IMR-90 (cell line): ENCODE measurements around the gene YES1. TPM values are rescaled to one million over a fixed set of nuclear protein-coding genes. Genes with fewer than 3 reads are reported as not detected.

Experiments used
- ATAC-seq: fragments of 200-7000 bp; cut with Tn5 transposase; 2 replicates; pipeline ENCODE4 v1.9.1; 2020; ENCODE audit warnings: low read depth, mild to moderate bottlenecking, moderate library complexity
- BruUV-seq: library from RNA; stranded (reverse); fragments of 400-500 nt; replicated peaks from 2 replicates; lab custom pipeline; 2021; lab: Mats Ljungman, UMichigan
- CTCF ChIA-PET: fragments of 300-600 bp; formaldehyde crosslinking; extraction: SDS; loops from one replicate; lab custom pipeline; 2021; ENCODE audit warnings: antibody characterized with exemption; lab: Yijun Ruan, JAX
- POLR2A ChIA-PET: fragments of 300-600 bp; sonication (Branson Sonifier 250); formaldehyde crosslinking; loops from one replicate; lab custom pipeline; 2022; ENCODE audit warnings: antibody characterized with exemption; ENCODE audit not compliant: unreplicated experiment; lab: Charles Lee
- DNase-seq: peaks from one replicate; pipeline ENCODE4 v3.0.0; 2013
- H2AFZ ChIP-seq: replicated peaks from 2 replicates; pipeline ENCODE3; 2013; ENCODE audit warnings: low read length, mild to moderate bottlenecking; ENCODE audit not compliant: poor library complexity
- H2AK5ac ChIP-seq: 2 replicates; pipeline ENCODE4 v1.6.1; 2013; ENCODE audit warnings: low read depth, low read length, inconsistent platforms
- H2AK9ac ChIP-seq: replicated peaks from 2 replicates; pipeline ENCODE3; 2013; ENCODE audit warnings: mild to moderate bottlenecking, low read depth, low read length, moderate library complexity; ENCODE audit not compliant: poor library complexity
- H2BK120ac ChIP-seq: 2 replicates; pipeline ENCODE4 v1.6.1; 2013; ENCODE audit warnings: low read depth, low read length, inconsistent platforms
- H2BK15ac ChIP-seq: 3 replicates; pipeline ENCODE4 v1.6.1; 2013; ENCODE audit warnings: low read depth, low read length, inconsistent platforms
- H2BK20ac ChIP-seq: 2 replicates; pipeline ENCODE4 v1.6.1; 2013; ENCODE audit warnings: low read depth, mild to moderate bottlenecking, inconsistent platforms, low read length, moderate library complexity
- H2BK5ac ChIP-seq: 2 replicates; pipeline ENCODE4 v1.6.1; 2013; ENCODE audit warnings: mild to moderate bottlenecking, low read depth, low read length, inconsistent platforms; ENCODE audit not compliant: poor library complexity, severe bottlenecking
- H3K14ac ChIP-seq: replicated peaks from 2 replicates; pipeline ENCODE4 v1.6.1; 2013; ENCODE audit warnings: low read depth, low read length, inconsistent platforms
- H3K18ac ChIP-seq: 2 replicates; pipeline ENCODE4 v1.6.1; 2013; ENCODE audit warnings: low read depth, low read length, control low read depth
- H3K23ac ChIP-seq: 2 replicates; pipeline ENCODE4 v1.6.1; 2013; ENCODE audit warnings: low read depth, low read length, inconsistent platforms
- H3K27ac ChIP-seq: 2 replicates; pipeline ENCODE4 v1.5.1; 2013; ENCODE audit warnings: mild to moderate bottlenecking, control low read depth, low read length; ENCODE audit not compliant: insufficient read depth
- H3K27me3 ChIP-seq: 2 replicates; pipeline ENCODE4 v1.6.1; 2013; ENCODE audit warnings: low read length; ENCODE audit not compliant: control insufficient read depth, insufficient read depth
- H3K36me3 ChIP-seq: 2 replicates; pipeline ENCODE4 v1.6.1; 2013; ENCODE audit warnings: low read length, mixed read lengths; ENCODE audit not compliant: control insufficient read depth, insufficient read depth
- H3K4ac ChIP-seq: 2 replicates; pipeline ENCODE4 v1.6.1; 2013; ENCODE audit warnings: low read depth, low read length, inconsistent platforms
- H3K4me1 ChIP-seq: 2 replicates; pipeline ENCODE4 v1.6.1; 2013; ENCODE audit warnings: low read length, mixed read lengths; ENCODE audit not compliant: control insufficient read depth, insufficient read depth
- H3K4me2 ChIP-seq: 2 replicates; pipeline ENCODE4 v1.6.1; 2013; ENCODE audit warnings: low read depth, mild to moderate bottlenecking, control low read depth, low read length, moderate library complexity
- H3K4me3 ChIP-seq: 2 replicates; pipeline ENCODE4 v1.5.1; 2013; ENCODE audit warnings: low read depth, mild to moderate bottlenecking, control low read depth, low read length, moderate library complexity; ENCODE audit not compliant: insufficient read depth
- H3K56ac ChIP-seq: 2 replicates; pipeline ENCODE4 v1.6.1; 2013; ENCODE audit warnings: low read length, inconsistent platforms; ENCODE audit not compliant: insufficient read depth; ENCODE audit errors: extremely low read depth
- H3K79me1 ChIP-seq, 2 experiments: 2 replicates each; pipeline ENCODE4 v1.6.1; 2013; ENCODE audit warnings: low read length in 2 of 2, inconsistent platforms in 1 of 2, low read depth in 1 of 2
- H3K9ac ChIP-seq: 2 replicates; pipeline ENCODE4 v1.6.1; 2013; ENCODE audit warnings: low read depth, low read length, control low read depth
- H3K9me1 ChIP-seq: 2 replicates; pipeline ENCODE4 v1.6.1; 2013; ENCODE audit warnings: low read length, inconsistent platforms; ENCODE audit not compliant: insufficient read depth
- H3K9me3 ChIP-seq: 2 replicates; pipeline ENCODE4 v1.6.1; 2013; ENCODE audit warnings: low read length; ENCODE audit not compliant: control insufficient read depth, insufficient read depth
- H4K20me1 ChIP-seq: 2 replicates; pipeline ENCODE4 v1.6.1; 2013; ENCODE audit warnings: low read length, inconsistent platforms; ENCODE audit not compliant: insufficient read depth
- H4K5ac ChIP-seq: 2 replicates; pipeline ENCODE4 v1.6.1; 2013; ENCODE audit warnings: mild to moderate bottlenecking, low read depth, low read length, control low read depth
- H4K8ac ChIP-seq, 2 experiments: 2 replicates each; pipeline ENCODE4 v1.6.1; 2013; ENCODE audit warnings: low read depth in 2 of 2, low read length in 2 of 2, control low read depth in 1 of 2, inconsistent platforms in 1 of 2
- H4K91ac ChIP-seq: 2 replicates; pipeline ENCODE4 v1.6.1; 2013; ENCODE audit warnings: low read depth, low read length, inconsistent platforms; ENCODE audit not compliant: insufficient read depth
- BHLHE40 ChIP-seq: fragments of 150-350 bp; IDR thresholded peaks from 2 replicates; pipeline ENCODE4 v1.6.1; 2016; ENCODE audit warnings: mild to moderate bottlenecking, low read depth, low read length
- CEBPB ChIP-seq: IDR thresholded peaks from 2 replicates; pipeline ENCODE4 v1.6.1; 2012; ENCODE audit warnings: low read depth, low read length, improper control_type of control experiment
- CHD1 ChIP-seq: IDR thresholded peaks from 2 replicates; pipeline ENCODE4 v1.6.1; 2012; ENCODE audit warnings: low read depth, low read length, improper control_type of control experiment
- FOS ChIP-seq: fragments of 150-350 bp; IDR thresholded peaks from 2 replicates; pipeline ENCODE4 v1.6.1; 2016; ENCODE audit warnings: low read depth, low read length
- MAZ ChIP-seq: IDR thresholded peaks from 2 replicates; pipeline ENCODE4 v1.6.1; 2012; ENCODE audit warnings: low read depth, mild to moderate bottlenecking, low read length, improper control_type of control experiment, moderate library complexity, borderline replicate concordance
- MXI1 ChIP-seq: IDR thresholded peaks from 2 replicates; pipeline ENCODE4 v1.6.1; 2012; ENCODE audit warnings: low read depth, mild to moderate bottlenecking, low read length, moderate library complexity, borderline replicate concordance
- POLR2A ChIP-seq: IDR thresholded peaks from 2 replicates; pipeline ENCODE4 v1.6.1; 2012; ENCODE audit warnings: mild to moderate bottlenecking, low read depth, low read length
- RAD21 ChIP-seq: IDR thresholded peaks from 2 replicates; pipeline ENCODE4 v1.6.1; 2012; ENCODE audit warnings: low read length, improper control_type of control experiment
- RCOR1 ChIP-seq: IDR thresholded peaks from 2 replicates; pipeline ENCODE4 v1.6.1; 2012; ENCODE audit warnings: mild to moderate bottlenecking, low read length, improper control_type of control experiment; ENCODE audit not compliant: insufficient replicate concordance
- RFX5 ChIP-seq: IDR thresholded peaks from 2 replicates; pipeline ENCODE4 v1.8.0; 2012; ENCODE audit warnings: low read depth, mild to moderate bottlenecking, low read length, moderate library complexity
- SMC3 ChIP-seq: fragments of 150-350 bp; IDR thresholded peaks from 2 replicates; pipeline ENCODE4 v1.6.1; 2016; ENCODE audit warnings: low read depth, mild to moderate bottlenecking, antibody characterized with exemption, low read length, moderate library complexity
- WGBS, 2 experiments: methylation state at CpG; one replicate each; pipeline versions ENCODE4 v1.1.5 to v1.1.7; 2013; ENCODE audit warnings: missing lambda C conversion rate in 2 of 2; ENCODE audit not compliant: insufficient read length in 1 of 2; ENCODE audit errors: extremely low coverage in 2 of 2; 5-methylcytosine and 5-hydroxymethylcytosine counted together
- dilution Hi-C: fragments of 300-500 bp; cut with HindIII; formaldehyde crosslinking; loops from one replicate; pipeline ENCODE4 v1.14.3; 2018; ENCODE audit warnings: low sequenced_read_pairs; ENCODE audit not compliant: unreplicated experiment
- in situ Hi-C: fragments of 300-500 bp; cut with MboI; formaldehyde crosslinking; loops from 3 replicates; pipeline ENCODE4 v1.14.3; 2019; ENCODE audit warnings: low sequenced_read_pairs, inconsistent platforms, mixed read lengths
- intact Hi-C: fragments of 100-400 bp; cut with micrococcal nuclease; formaldehyde crosslinking; loops from 2 replicates; pipeline ENCODE4 v1.10.0; 2022
- polyA plus RNA-seq, 3 experiments: library from polyadenylated mRNA; depleted of rRNA; stranded (reverse); fragments of >200 nt; gene quantifications; 2 replicates each; pipeline ENCODE4 v1.2.3, GENCODE V29; 2012; ENCODE audit warnings: low replicate concordance in 1 of 3
- total RNA-seq: library from RNA; depleted of rRNA; stranded (reverse); fragments of >200 nt; gene quantifications from 2 replicates; pipeline ENCODE4 v1.2.3, GENCODE V29; 2012
- TF ChIP-seq, protein P1 (sequence below): conservative IDR thresholded peaks from 2 replicates; pipeline ENCODE4 v1.5.1; 2012; ENCODE audit warnings: mild to moderate bottlenecking, low read depth, low read length, improper control_type of control experiment
- TF ChIP-seq, protein P2 (sequence below): fragments of 150-350 bp; IDR thresholded peaks from 2 replicates; pipeline ENCODE4 v1.6.1; 2017; ENCODE audit warnings: mild to moderate bottlenecking, antibody characterized with exemption, low read length, low read depth
- TF ChIP-seq, protein P3 (sequence below): fragments of 150-350 bp; IDR thresholded peaks from 2 replicates; pipeline ENCODE4 v1.6.1; 2016; ENCODE audit warnings: low read depth, mild to moderate bottlenecking, low read length, moderate library complexity, borderline replicate concordance

YES1 gene
- total and polyA plus RNA-seq, 2 of the 4 experiments (the other 2 are of a cell fraction) = 16.7 to 62.0 TPM

DNA sequence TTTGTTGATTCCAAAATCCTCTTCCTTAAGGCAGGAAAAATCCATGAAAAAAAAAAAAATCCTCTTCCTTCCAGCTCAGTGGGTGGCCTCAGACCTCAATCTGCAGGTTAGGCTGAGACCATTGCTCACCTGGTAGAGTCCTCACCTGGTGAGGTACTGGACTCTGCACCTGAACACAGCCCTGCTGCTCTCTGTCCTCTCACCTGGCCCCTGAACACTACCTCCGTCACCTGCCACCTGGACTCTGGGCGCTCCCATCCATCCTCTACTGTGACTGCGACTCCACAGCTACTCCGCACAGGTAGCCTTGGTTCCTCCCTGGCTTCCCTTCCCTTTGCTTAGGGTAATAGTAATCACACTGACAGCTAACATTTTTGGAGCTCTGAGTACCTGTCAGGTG is 132.5 kb downstream of the YES1 start:
- Histone ChIP-seq H2AK5ac (no peak overlapping the region), H2BK5ac (no peak overlapping the region), H3K4ac (no peak overlapping the region), H4K91ac (no peak overlapping the region), H4K8ac (no peak overlapping the region), H2BK20ac (no peak overlapping the region), H3K14ac (no peak overlapping the region), H2AK9ac (no peak overlapping the region), H3K4me2 (no peak overlapping the region), H4K5ac (no peak overlapping the region), H2BK15ac (no peak overlapping the region), H3K4me3 (no peak overlapping the region), H3K36me3 (peaks cover 26% of the 10 kb centered on the region), H3K9ac (no peak overlapping the region), H3K9me3 (no peaks in the 10 kb centered on the region), H3K23ac (no peak overlapping the region), H3K4me1 (no peaks in the 10 kb centered on the region), H2BK120ac (no peak overlapping the region), H3K79me1 (no peaks in the 10 kb centered on the region), H3K9me1 (peaks cover 3% of the 10 kb centered on the region; the same call in 1 of the 2 replicates), H3K18ac (no peak overlapping the region), H4K20me1 (no peaks in the 10 kb centered on the region), H3K27me3 (no peaks in the 10 kb centered on the region), H2AFZ (no peak overlapping the region), H3K27ac (no peak overlapping the region), H3K56ac (no peak overlapping the region)
- dilution Hi-C loops = no loop called here
- ATAC-seq (no peak), DNase-seq (no peak)
- in situ Hi-C loops = no loop called here
- no TSS peak for BruUV-seq
- intact Hi-C loops = no loop called here
- ChIA-PET POLR2A (no interaction called here), CTCF (interaction anchor here (1.1 kb wide), 1 partner anchor 31 kb away, joined by 3 read pairs; no protein-coding TSS in a partner anchor)
- no peak for TF ChIP-seq MAZ
- no peak for TF ChIP-seq RCOR1
- no peak for TF ChIP-seq MXI1
- TF ChIP-seq SMC3 = no peak
- TF ChIP-seq, protein P1, sequence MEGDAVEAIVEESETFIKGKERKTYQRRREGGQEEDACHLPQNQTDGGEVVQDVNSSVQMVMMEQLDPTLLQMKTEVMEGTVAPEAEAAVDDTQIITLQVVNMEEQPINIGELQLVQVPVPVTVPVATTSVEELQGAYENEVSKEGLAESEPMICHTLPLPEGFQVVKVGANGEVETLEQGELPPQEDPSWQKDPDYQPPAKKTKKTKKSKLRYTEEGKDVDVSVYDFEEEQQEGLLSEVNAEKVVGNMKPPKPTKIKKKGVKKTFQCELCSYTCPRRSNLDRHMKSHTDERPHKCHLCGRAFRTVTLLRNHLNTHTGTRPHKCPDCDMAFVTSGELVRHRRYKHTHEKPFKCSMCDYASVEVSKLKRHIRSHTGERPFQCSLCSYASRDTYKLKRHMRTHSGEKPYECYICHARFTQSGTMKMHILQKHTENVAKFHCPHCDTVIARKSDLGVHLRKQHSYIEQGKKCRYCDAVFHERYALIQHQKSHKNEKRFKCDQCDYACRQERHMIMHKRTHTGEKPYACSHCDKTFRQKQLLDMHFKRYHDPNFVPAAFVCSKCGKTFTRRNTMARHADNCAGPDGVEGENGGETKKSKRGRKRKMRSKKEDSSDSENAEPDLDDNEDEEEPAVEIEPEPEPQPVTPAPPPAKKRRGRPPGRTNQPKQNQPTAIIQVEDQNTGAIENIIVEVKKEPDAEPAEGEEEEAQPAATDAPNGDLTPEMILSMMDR = no peak
- TF ChIP-seq, protein P2, sequence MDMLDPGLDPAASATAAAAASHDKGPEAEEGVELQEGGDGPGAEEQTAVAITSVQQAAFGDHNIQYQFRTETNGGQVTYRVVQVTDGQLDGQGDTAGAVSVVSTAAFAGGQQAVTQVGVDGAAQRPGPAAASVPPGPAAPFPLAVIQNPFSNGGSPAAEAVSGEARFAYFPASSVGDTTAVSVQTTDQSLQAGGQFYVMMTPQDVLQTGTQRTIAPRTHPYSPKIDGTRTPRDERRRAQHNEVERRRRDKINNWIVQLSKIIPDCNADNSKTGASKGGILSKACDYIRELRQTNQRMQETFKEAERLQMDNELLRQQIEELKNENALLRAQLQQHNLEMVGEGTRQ = no peak
- no peak for TF ChIP-seq BHLHE40
- no peak for TF ChIP-seq POLR2A
- no peak for TF ChIP-seq CEBPB
- no peak for TF ChIP-seq CHD1
- TF ChIP-seq, protein P3, sequence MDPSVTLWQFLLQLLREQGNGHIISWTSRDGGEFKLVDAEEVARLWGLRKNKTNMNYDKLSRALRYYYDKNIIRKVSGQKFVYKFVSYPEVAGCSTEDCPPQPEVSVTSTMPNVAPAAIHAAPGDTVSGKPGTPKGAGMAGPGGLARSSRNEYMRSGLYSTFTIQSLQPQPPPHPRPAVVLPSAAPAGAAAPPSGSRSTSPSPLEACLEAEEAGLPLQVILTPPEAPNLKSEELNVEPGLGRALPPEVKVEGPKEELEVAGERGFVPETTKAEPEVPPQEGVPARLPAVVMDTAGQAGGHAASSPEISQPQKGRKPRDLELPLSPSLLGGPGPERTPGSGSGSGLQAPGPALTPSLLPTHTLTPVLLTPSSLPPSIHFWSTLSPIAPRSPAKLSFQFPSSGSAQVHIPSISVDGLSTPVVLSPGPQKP = no peak
- TF ChIP-seq RAD21 = no peak
- TF ChIP-seq FOS = no peak
- no peak for TF ChIP-seq RFX5
- 100% methylated on average over 3 of the region's 4 CpGs; no CpG with 5 or more reads in 1 of the 2 experiments for WGBS, 2 experiments
